HT1080 (cell line): ENCODE data around the gene MEIS2. TPM values are rescaled to one million over a fixed set of nuclear protein-coding genes. Genes with fewer than 3 reads are reported as not detected.

ENCODE experiments used
- DNase-seq: peaks from one replicate; pipeline ENCODE4 v3.0.0-alpha.2; 2015; ENCODE audit warnings: low read depth
- total RNA-seq: library from RNA; depleted of rRNA; stranded (reverse); fragments of >200 nt; shearing (Covaris generic); gene quantifications from 2 replicates; pipeline ENCODE4 v1.2.3, GENCODE V29; 2014

The MEIS2 gene
- total RNA-seq, 1 experiment from 2014 or later, result 17.1 TPM

GRCh38 chr15:37041042-37041441 is 59.3 kb downstream of the MEIS2 start:
- DNase-seq, result no peak

- DNase-seq, result no peak
These were observed 60.1 kb downstream of the MEIS2 start for GRCh38 chr15:37040072-37040742.

- no peak for DNase-seq
These were observed 61.6 kb downstream of the MEIS2 start for GRCh38 chr15:37038716-37039106.

- DNase-seq, result no peak
These were observed 62.3 kb downstream of the MEIS2 start for GRCh38 chr15:37037850-37038715.

- DNase-seq, result no peak
These were observed 63.2 kb downstream of the MEIS2 start for GRCh38 chr15:37037071-37037655.

GRCh38 chr15:37034835-37035748 is 65.3 kb downstream of the MEIS2 start:
- DNase-seq, result no peak

GRCh38 chr15:37034392-37034791 is 66.0 kb downstream of the MEIS2 start:
- no peak for DNase-seq

GRCh38 chr15:37032091-37032775 is 68.1 kb downstream of the MEIS2 start:
- no peak for DNase-seq

GRCh38 chr15:37031198-37031597 is 69.2 kb downstream of the MEIS2 start:
- DNase-seq, result peak; percentile 41

DNA sequence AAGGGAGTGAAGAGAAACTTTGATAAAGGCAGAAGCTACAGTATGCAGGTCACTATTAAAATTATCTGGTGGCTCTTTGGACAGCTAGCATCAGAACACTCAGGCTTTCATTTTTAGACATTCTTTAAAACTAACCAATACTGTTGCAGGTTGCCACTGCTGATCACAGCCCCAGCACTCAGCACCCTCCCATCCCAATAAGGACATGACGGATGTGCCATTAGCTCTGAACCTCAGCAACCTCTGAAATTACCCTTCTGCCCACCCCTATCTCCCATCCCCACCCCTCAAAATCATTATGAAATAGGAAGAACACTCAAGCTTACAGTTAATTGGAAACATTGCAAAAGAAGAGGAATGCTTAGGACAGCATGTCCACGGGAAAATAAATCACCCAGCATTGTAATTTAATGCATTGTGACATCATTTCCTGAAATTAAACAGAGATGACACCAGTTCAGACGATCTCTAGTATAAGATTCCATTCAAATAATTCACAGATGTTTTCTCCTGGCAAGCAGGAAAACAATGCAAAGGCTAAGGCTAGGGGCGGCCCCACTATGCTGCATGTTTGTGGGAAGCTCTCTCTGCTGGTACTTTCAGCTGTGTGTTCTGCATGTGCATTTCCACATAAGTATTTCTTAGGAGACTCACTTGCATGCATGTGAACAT is 71.6 kb downstream of the MEIS2 start:
- no peak for DNase-seq

DNA sequence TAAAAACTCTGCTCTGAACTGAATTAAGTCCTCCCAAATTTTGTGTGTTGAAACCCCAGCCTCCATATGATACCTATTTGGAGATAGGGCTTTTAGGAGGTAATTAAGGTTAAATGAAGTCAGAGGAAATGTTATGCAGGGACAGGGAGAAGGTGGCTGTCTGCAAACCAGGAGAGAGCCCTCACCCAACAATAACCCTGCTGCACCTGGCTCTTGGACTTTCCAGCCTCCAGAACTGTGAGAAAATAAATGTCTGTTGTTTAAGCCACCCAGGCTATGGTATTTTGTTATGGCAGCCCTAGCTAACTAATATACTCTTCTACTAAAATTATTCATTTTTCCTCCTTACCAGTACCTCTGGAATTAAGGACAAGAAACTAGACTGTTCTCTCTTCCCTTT is 79.5 kb downstream of the MEIS2 start:
- DNase-seq, result no peak

DNA sequence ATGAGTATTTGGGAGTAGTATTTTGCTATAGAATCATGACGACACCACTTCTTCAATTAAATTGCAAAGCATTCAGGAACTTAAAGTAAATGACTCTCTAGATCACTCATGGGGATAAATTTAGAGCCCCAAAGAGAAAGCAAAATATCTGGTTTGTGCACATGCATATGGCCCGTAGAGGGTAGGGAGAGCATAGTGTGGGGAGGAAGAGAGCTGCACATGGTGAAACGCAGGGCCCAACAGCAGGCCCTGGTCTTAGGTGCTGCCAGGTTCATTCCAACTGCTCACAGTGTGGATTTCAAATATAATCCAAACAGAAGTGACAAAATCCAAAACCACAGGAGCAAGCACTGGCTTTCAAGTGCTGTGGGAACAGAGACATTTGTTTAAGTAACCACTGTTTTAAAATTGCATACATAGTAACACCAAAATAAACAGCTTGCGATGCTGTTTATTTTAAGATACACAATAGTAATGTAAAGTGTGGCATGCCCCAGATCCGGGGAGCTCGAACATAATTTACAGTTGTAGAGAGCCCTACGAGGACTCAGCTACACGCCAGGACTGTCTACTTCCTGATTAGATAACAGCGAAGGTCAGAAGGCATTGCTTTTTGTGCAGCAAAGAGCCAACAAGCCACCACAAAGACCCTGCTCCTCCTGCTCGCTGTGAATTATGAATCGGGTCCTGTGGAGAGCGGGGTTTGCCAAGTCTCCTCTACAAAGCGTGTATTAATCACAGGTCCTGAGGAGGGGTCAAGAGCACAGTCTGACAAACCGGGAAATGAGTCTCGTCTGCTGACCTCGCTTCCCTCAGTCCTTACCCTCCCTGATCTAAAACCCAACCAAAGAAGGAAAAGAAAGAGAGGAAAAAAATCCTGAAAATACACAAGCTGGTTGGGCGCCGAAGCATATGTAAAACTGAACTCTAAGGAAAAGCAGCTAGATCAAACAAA is 80.6 kb downstream of the MEIS2 start:
- DNase-seq, result peak; percentile 33

DNA sequence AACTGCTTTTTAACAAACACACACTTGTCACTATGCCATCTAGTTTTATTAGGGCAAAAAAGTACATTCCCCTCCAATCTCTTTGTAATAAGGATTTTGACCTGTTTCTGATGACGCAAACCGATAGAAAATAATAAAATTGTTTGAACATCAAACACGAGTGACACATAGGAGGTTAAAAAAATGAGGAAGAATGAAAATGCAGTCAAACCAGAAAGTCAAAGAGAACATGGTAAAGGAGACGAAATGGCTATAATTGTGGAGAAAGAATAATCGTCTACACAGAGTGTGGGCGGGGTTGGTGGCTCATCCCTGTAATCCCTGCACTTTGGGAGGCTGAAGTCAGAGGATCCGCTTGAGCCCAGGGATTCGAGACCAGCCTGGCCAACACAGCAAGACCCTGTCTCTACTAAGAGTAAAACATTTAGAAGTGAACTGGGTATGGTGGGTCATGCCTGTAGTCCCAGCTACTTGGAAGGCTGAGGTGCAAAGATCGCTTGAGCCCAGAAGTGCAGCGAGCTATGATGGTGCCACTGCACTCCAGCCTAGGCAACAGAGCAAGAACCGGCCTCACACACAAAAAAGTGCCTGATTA is 83.2 kb downstream of the MEIS2 start:
- no peak for DNase-seq

GRCh38 chr15:37016231-37016630 is 84.1 kb downstream of the MEIS2 start:
- DNase-seq, result no peak

GRCh38 chr15:37015451-37015850 is 84.9 kb downstream of the MEIS2 start:
- DNase-seq, result no peak

- DNase-seq, result no peak
These were observed 85.3 kb downstream of the MEIS2 start for GRCh38 chr15:37015035-37015434.

GRCh38 chr15:37014566-37014965 is 85.8 kb downstream of the MEIS2 start:
- DNase-seq, result no peak

GRCh38 chr15:37014137-37014536 is 86.2 kb downstream of the MEIS2 start:
- no peak for DNase-seq

- no peak for DNase-seq
These were observed 89.8 kb downstream of the MEIS2 start for GRCh38 chr15:37010595-37010994.
